Stimulated activated CD4-positive, alpha-beta T cell treated with anti-CD3 and anti-CD28 coated beads, Interleukin-12 subunit alpha, Interleukin-12 subunit beta, amount 100 ng/mL, for 4 hours (primary cell): ENCODE results near the gene PSKH1.
"Not testable (repeated sequence)": the region's sequence is repeated elsewhere in the genome, so short reads cannot be mapped to it uniquely, and the experiment has no call there.

ENCODE experiments used
- DNase-seq: peaks from one replicate; pipeline ENCODE4 v3.0.0-alpha.2; 2020

Gene PSKH1

DNA sequence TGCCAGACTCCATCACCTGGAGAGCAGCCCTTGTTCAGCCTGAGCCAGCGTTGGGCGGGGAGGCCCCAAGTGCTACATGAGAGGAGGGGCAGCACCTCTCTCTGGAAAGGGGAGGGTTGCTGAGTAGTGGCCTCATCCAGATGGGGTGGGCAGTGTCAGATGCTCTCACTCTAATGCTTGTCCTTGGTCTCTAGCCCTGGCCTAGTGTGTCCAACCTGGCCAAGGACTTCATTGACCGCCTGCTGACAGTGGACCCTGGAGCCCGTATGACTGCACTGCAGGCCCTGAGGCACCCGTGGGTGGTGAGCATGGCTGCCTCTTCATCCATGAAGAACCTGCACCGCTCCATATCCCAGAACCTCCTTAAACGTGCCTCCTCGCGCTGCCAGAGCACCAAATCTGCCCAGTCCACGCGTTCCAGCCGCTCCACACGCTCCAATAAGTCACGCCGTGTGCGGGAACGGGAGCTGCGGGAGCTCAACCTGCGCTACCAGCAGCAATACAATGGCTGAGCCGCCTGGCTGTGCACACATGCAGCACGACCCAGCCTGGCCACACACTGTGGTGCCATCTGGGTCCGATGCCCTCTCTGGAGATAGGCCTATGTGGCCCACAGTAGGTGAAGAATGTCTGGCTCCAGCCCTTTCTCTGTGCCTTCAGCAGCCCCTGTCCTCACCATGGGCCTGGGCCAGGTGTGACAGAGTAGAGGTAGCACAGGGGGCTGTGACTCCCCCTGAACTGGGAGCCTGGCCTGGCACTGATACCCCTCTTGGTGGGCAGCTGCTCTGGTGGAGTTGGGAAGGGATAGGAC is 34.3 kb downstream of the PSKH1 start:
- DNase-seq, result no peak

DNA sequence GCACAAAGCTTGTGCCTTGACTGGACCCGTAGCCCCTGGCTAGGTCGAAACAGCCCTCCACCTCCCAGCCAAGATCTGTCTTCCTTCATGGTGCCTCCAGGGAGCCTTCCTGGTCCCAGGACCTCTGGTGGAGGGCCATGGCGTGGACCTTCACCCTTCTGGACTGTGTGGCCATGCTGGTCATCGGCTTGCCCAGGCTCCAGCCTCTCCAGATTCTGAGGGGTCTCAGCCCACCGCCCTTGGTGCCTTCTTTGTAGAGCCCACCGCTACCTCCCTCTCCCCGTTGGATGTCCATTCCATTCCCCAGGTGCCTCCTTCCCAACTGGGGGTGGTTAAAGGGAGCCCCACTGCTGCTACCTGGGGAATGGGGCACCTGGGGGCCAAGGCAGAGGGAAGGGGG is 35.1 kb downstream of the PSKH1 start:
- no peak for DNase-seq

DNA sequence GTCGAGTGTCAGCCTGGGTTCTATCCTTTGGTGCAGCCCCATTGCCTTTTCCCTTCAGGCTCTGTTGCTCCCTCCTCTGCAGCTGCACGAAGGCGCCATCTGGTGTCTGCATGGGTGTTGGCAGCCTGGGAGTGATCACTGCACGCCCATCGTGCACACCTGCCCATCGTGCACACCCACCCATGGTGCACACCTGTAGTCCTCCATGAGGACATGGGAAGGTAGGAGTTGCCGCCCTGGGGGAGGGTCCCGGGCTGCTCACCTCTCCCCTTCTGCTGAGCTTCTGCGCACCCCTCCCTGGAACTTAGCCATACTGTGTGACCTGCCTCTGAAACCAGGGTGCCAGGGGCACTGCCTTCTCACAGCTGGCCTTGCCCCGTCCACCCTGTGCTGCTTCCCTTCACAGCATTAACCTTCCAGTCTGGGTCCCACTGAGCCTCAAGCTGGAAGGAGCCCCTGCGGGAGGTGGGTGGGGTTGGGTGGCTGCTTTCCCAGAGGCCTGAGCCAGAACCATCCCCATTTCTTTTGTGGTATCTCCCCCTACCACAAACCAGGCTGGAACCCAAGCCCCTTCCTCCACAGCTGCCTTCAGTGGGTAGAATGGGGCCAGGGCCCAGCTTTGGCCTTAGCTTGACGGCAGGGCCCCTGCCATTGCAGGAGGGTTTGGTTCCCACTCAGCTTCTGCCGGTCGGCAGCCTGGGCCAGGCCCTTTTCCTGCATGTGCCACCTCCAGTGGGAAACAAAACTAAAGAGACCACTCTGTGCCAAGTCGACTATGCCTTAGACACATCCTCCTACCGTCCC is 35.7 kb downstream of the PSKH1 start:
- DNase-seq, result peak; percentile 76

- DNase-seq, result no peak
Measured at GRCh38 chr16:67930191-67930590, 37.1 kb downstream of the PSKH1 start.

DNA sequence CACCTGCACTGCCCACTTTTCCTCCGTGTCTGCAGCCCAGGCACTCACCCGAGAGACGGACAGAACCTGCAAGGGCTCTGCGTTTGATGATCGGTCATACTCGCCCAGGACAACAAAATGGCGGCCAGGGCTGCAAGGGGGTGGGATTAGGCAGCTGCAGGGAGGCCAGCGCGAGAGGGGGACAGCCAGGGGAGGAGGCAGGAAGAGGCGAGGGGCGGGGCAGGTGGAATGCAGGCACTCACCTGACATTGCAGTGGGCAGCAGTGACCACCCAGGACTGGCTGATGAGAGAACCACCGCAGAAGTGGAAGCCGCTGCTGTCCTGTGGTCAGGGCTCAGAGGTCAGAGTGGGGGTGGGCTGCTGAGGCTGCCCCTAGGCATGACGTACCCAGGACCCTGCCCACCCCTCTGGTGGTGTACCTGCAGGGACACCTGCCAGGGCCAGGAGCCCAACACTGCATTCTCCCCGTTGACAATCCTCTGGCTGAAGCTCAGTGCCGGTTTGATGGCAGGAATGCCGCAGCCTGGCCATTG is 37.7 kb downstream of the PSKH1 start:
- no peak for DNase-seq

DNA sequence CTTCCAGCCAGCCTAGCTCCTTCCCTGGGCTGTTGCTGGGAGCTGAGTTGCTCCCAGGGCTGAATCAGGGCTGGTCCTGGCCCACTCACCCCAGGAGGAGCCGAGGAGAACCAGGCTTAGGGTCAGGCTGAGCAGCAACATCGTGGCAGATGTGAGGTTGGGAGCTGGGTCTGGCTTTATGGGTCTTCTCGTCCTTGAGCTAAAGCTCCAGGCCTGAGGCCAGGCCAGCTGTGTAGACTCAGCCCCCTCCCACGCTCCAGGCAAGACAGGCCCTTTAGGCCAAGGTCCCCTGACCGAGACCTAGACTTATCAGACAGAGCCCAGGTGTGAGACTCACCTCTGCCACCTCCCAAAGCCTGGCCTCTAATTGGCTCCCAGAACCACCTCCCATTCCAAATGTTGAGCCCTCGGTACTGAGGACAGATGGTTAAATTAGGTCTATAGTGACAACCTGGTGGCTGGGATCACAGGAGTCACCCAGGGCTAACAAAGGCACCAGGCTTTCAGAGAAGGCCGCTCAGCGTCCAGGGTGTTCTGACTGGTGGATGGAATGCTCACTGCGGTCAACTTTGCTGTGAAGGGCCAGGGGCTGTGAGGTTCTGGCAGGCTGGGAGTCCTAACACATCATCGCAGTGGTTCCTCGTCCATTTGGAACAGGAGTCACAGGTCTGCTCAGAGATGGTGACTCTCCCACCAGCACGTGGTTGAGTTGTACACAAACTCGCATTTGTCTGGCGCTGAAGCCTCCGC is 38.8 kb downstream of the PSKH1 start, which contains the start of gene CTRL:
Gene CTRL (minus strand): TSS at position 151 of the 750 bp plus-strand sequence. CDS start 10 bp downstream, at position 141.
- no peak for DNase-seq

GRCh38 chr16:67932462-67932840 is 39.4 kb downstream of the PSKH1 start:
- no peak for DNase-seq

DNA sequence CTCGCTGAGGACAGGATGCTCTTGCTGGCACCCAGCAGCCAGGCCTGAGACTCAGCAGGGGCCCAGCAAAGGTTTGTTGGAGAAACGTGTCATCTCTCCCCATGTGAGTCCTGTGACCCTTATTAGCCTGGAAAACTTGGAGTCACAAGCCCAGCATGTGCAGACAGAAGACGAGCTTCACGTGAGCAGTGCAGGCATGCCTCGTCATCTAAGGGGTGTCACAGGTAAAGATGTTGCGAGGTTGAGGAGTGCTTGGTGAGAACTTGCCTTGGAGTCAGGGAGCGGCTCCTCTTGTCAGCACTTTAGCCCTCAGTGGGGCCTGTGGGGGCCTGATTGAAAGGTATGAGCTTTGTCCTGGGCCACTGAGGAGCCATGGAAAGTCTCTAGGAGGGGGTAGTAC is 40.8 kb downstream of the PSKH1 start:
- no peak for DNase-seq

- DNase-seq, result no peak
Measured at GRCh38 chr16:67934306-67935100, 41.4 kb downstream of the PSKH1 start.

- no peak for DNase-seq
Measured at GRCh38 chr16:67935101-67935401, 42.0 kb downstream of the PSKH1 start.

GRCh38 chr16:67935402-67936123 is 42.5 kb downstream of the PSKH1 start:
- DNase-seq, result peak; percentile 92

DNA sequence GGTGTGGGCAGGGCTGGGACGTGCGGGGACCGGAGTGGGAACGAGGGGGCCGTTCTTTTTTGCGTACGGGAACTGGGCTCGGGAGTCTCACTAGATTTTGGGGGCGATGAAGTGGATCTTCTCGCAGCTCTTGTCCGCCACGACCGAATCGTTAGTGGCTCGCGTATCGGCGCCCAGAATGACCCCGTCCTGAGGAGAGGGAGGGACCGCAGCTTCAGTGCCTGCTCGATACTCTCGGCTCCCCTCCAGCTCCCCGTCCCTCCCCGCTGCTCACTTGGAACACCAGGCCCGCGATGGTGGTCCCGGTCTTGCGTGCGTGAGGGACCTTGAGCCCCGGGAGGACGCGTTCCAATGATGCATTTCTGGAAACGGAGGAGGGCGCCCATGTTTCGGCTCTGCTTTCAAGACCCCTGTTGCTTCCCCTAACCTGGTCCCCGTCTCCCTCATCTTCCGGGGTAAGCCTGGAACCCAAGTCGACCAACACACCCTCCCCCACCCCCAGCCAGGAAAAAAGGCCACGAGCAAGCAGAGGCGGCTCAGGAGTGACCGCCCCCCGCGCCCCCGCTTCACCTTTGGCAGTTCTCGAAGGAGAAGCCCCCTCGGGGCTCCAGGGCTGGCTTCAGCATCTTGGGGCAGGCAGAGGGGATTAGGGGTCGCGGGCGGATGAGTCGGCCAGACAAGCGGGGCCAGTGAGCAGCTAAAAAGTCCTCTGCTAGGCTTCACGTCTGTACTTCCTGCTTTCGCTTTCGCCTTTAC is 43.2 kb downstream of the PSKH1 start, which contains the start of gene PSMB10:
Gene PSMB10 (minus strand): TSS at position 727 of the 756 bp plus-strand sequence. CDS start 101 bp downstream, at position 626.
- peak; percentile 43 for DNase-seq

DNA sequence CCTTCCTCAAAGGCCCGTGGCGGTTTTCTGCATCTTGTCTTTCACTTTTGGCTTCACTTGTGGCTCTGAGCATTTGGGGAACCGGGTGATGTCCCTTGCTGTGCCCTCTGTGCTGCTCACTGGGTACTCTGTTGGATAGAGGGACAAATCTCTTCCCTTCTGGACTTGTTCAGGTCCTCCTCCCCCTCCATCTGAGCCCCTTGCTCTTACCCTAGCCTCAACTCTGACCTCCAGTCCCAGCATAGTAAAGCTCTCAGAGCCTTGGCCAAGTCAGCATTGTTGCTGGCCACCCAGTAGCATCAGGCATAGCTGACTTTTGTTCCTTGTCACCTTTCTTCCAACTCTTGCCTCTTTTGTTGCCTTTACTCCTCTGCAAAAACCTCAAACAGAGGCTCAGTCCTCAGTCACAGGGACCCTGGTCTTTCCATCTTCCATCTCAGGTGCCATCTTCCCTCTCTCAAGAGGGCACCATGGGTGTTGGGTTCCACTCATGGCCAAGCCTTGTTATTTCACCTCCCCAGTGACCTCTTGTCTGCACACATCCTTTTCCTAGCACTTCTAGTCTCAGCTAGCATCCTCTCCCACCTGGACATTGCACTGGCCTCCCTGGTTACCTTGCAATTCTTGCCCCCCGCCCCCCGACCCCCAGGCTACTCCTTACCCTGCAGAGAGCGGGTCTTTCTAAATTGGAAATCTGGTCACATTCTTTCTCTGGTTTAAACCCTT is 44.0 kb downstream of the PSKH1 start:
- peak; percentile 66 for DNase-seq

DNA sequence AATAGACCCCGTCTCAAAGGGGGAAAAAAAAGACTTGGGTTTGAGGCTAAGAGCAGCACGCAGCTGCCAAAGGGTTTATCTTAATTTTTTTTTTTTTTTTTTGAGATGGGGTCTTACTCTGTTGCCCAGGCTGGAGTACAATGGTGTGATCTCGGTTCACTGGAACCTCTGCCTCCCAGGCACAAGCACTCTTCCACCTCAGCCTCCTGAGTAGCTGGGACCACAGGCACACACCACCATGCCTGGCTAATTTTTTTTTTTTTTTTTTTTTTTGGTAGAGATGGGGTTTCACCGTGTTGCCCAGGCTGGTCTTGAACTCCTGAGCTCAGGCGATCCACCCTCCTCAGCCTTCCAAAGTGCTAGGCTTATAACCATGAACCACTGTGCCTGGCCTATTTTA is 44.7 kb downstream of the PSKH1 start:
- not testable (repeated sequence) for DNase-seq

GRCh38 chr16:67939507-67940445 is 46.7 kb downstream of the PSKH1 start:
- peak; percentile 64 for DNase-seq

GRCh38 chr16:67940446-67941089 is 47.5 kb downstream of the PSKH1 start:
- DNase-seq, result no peak

- no peak for DNase-seq
Measured at GRCh38 chr16:67941469-67942199, 48.6 kb downstream of the PSKH1 start.

GRCh38 chr16:67942200-67942509 is 49.1 kb downstream of the PSKH1 start:
- no peak for DNase-seq
